SHP77 (cell line): ENCODE results near the gene EXOSC7.

Experiments used
- DNase-seq, 2 experiments: peaks; one replicate each; lab custom pipeline; 2025; lab: John Stamatoyannopoulos, UW

The EXOSC7 gene

DNA sequence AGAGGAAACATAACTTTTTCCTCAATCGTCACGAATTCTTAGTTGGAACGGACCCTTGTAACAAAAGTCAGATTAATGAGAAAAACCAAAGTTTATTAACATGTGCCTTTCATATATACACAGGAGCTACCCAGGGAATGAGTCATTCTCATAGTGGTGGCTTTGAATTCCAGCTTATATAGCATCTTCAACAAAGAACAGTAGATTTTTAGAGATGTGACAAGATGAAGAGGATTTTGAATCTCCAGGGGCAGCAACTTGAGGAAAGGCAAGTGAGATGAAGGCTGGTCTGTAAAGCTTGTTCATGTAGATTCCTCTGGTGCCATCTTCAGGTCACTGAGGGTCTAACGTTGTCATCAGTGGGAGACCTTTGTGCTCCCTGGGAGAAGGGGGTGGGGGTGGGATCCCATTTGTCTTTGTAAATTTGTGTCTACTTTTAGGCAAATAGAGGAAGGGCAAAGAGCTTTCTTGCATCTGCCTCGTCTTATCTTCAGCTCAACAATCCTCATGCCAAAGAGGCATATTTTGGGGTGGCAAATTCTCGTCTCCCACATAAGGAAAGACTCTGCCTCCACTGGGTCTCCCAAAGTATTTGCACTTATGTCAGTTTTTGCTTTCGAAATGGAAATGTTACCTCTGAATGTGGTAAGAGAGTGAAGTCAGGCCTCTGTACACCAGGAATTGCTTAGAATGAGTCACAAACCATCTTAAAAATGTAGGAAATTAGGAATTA, 79.5 kb downstream of the EXOSC7 start:
- DNase-seq, result peak in 1 of 2 experiments; percentile 19

DNA sequence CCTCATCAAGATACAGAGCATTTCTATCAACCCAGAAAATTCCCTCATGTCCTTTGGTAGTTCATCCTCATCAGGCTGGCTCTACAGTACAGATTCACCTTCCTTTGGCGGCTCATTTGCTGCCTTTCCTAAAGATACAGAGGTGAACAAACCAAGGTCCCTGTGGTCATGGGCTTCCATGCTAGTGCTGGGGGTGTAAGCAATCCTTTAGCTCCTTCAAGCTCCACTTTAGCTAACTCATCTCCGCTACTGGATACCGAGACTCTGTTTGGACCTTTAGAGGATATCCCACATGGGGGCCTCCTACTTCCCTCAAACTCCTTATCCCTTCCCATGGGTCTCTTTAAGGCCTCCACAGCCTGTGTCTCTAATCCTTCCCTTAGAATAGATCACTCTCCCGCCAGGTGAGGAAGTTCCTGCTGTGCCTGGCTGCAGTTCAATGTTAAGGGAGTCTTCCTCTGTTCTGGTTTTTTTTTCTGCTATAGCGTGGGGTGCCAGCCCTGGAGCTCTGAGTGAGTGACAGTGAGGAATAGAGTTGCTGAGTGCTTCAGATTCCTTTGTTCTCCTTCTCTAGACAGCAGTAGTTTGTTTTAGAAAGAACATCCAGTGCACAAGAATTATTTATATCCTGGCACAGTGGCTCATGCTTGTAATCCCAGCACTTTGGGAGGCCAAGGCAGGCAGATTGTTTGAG, 80.7 kb downstream of the EXOSC7 start:
- DNase-seq, result no peak

DNA sequence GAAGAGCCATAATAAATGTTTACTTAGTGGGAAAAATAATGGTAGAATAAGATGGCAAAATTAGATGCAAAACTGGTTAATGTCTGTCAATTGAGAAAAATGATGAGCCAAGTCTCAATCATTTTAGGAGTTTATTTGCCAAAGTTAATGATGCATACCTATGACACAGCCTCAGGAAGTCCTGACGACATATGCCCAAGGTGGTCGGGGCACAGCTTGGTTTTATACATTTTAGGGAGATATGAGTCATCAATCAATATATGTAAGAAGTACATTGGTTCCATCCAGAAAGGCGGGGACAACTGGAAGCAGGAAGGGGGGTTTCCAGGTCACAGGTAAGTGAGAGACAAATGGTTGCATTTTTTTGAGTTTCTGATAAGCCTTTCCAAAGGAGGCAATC, 81.5 kb downstream of the EXOSC7 start:
- DNase-seq, result no peak

DNA sequence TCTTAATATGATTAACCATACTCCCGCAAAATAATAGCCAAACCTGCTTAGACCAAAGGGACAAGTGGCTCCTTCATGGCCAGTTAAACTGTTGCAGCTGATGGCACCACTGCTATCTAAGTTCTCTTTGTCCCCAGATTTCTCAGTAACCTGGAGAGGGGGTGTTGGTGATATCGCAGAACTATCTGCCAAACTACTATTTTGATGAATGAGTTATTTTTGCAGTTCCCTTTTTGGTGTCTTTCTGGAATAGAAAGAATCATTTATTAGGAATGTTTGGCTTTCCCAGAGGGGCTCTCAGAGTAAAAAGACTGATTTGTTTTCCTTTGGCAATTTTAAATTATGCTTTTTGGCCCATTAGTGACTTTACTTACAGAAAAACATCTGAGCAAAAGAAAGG, 83.1 kb downstream of the EXOSC7 start:
- no peak for DNase-seq

DNA sequence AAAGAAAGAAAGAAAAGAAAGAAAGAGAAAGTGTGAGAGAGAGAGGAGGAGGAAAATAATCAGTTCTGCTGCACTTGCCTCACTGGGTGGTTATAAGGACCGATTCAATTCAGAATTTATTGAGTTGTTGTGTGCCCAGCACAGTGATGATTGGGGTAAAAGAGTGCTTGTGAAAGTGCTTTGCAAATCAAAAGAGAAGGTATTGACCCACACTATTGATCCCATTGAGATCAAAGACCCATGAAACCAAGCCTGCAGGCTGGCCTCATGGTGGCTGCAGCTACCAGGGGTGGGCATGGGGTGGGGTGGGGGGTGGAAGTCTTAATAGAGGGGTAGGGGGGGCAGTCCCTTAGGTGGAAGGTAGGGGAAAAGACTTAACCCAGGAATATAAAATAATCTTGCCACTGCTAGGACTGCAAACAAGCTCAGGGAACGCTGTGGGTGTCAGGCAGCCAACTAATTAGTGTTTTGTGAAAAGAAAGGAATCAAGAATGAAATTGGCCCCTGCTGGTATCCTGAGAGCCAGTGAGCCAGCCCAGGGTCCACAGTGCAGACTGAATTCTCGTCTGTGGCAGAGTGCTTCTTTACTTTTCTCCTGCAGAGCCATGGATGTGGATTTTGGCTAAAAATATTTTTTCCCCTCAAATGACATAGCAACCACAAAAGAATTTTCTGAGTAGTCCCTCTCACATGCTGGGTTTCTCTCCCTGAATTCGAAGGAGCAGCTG, 84.3 kb downstream of the EXOSC7 start:
- no peak for DNase-seq
